IMR-90 (cell line): ENCODE results near the gene DSCAML1.

Experiments used
- FOS ChIP-seq: fragments of 150-350 bp; IDR thresholded peaks from 2 replicates; pipeline ENCODE4 v1.6.1; 2016; ENCODE audit warnings: low read depth, low read length
- MAFK ChIP-seq: IDR thresholded peaks from 2 replicates; pipeline ENCODE4 v1.6.1; 2012; ENCODE audit warnings: low read depth, low read length, improper control_type of control experiment
- POLR2A ChIP-seq: IDR thresholded peaks from 2 replicates; pipeline ENCODE4 v1.6.1; 2012; ENCODE audit warnings: mild to moderate bottlenecking, low read depth, low read length
- TF ChIP-seq, protein P1 (sequence below): conservative IDR thresholded peaks from 2 replicates; pipeline ENCODE4 v1.5.1; 2012; ENCODE audit warnings: mild to moderate bottlenecking, low read depth, low read length, improper control_type of control experiment
- TF ChIP-seq, protein P2 (sequence below): fragments of 150-350 bp; IDR thresholded peaks from 2 replicates; pipeline ENCODE4 v1.6.1; 2017; ENCODE audit warnings: mild to moderate bottlenecking, antibody characterized with exemption, low read length, low read depth

DNA sequence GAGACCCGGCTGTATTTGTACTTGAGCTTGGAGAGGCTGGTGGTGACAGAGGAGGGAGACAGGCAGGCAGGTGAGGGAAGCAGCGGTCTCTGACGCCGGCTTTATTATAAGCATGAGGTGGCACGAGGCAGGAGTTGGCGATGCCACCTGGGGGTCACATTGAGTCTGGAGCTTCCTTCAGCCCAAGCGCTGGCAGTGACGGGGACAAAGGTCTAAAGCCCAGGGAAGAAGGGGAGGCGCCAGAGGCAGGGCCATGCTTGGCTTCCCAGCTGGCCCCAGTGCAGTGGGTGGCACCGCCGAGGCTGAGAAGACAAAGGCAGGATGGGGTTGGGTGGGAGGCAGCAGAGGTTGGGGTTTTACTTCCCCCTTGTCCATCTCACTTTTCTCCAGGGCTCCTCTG lies 23.1 kb upstream of the DSCAML1 start:
- TF ChIP-seq POLR2A (no peak), FOS (no peak), MAFK (no peak)
- TF ChIP-seq, protein P1, sequence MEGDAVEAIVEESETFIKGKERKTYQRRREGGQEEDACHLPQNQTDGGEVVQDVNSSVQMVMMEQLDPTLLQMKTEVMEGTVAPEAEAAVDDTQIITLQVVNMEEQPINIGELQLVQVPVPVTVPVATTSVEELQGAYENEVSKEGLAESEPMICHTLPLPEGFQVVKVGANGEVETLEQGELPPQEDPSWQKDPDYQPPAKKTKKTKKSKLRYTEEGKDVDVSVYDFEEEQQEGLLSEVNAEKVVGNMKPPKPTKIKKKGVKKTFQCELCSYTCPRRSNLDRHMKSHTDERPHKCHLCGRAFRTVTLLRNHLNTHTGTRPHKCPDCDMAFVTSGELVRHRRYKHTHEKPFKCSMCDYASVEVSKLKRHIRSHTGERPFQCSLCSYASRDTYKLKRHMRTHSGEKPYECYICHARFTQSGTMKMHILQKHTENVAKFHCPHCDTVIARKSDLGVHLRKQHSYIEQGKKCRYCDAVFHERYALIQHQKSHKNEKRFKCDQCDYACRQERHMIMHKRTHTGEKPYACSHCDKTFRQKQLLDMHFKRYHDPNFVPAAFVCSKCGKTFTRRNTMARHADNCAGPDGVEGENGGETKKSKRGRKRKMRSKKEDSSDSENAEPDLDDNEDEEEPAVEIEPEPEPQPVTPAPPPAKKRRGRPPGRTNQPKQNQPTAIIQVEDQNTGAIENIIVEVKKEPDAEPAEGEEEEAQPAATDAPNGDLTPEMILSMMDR: no peak
- TF ChIP-seq, protein P2, sequence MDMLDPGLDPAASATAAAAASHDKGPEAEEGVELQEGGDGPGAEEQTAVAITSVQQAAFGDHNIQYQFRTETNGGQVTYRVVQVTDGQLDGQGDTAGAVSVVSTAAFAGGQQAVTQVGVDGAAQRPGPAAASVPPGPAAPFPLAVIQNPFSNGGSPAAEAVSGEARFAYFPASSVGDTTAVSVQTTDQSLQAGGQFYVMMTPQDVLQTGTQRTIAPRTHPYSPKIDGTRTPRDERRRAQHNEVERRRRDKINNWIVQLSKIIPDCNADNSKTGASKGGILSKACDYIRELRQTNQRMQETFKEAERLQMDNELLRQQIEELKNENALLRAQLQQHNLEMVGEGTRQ: no peak
